Inflammatory macrophage treated with lipopolysaccharide for 4 hours (primary cell): ENCODE results near the gene SYNPO.

Experiments used
- DNase-seq: peaks from one replicate; pipeline ENCODE4 v3.0.0-alpha.2; 2020

Gene SYNPO

GRCh38 chr5:150659360-150660107 is 19.1 kb downstream of the SYNPO start:
- DNase-seq: no peak

GRCh38 chr5:150660108-150660831 is 19.8 kb downstream of the SYNPO start:
- no peak for DNase-seq

GRCh38 chr5:150661086-150661485 is 20.6 kb downstream of the SYNPO start, which contains the start of gene MYOZ3:
Gene MYOZ3 (plus strand): TSS chr5:150661251. CDS start chr5:150662942, 1,691 bp downstream.
- no peak for DNase-seq

GRCh38 chr5:150661821-150662596 is 21.5 kb downstream of the SYNPO start:
- no peak for DNase-seq

GRCh38 chr5:150662731-150663516 is 22.5 kb downstream of the SYNPO start:
- DNase-seq: no peak

GRCh38 chr5:150663936-150664335 is 23.5 kb downstream of the SYNPO start:
- no peak for DNase-seq

GRCh38 chr5:150665044-150665443 is 24.6 kb downstream of the SYNPO start:
- no peak for DNase-seq

GRCh38 chr5:150670275-150670947 is 30.0 kb downstream of the SYNPO start:
- no peak for DNase-seq

GRCh38 chr5:150670948-150671310 is 30.5 kb downstream of the SYNPO start:
- no peak for DNase-seq

GRCh38 chr5:150671509-150672236 is 31.2 kb downstream of the SYNPO start:
- peak; percentile 1 for DNase-seq

GRCh38 chr5:150672237-150672883 is 31.9 kb downstream of the SYNPO start:
- DNase-seq: peak; percentile 1

GRCh38 chr5:150672884-150673275 is 32.4 kb downstream of the SYNPO start:
- DNase-seq: no peak

- DNase-seq: no peak
These were observed 33.9 kb downstream of the SYNPO start for GRCh38 chr5:150674341-150674821.

- DNase-seq: peak; percentile 82
These were observed 34.6 kb downstream of the SYNPO start for GRCh38 chr5:150675069-150675468.

GRCh38 chr5:150676578-150676977 is 36.1 kb downstream of the SYNPO start:
- DNase-seq: no peak

GRCh38 chr5:150689120-150689519 is 48.7 kb downstream of the SYNPO start:
- no peak for DNase-seq

- no peak for DNase-seq
These were observed 50.3 kb downstream of the SYNPO start for GRCh38 chr5:150690760-150691159.

GRCh38 chr5:150692276-150692675 is 51.8 kb downstream of the SYNPO start:
- DNase-seq: no peak

- DNase-seq: no peak
These were observed 54.2 kb downstream of the SYNPO start for GRCh38 chr5:150694612-150695011.

GRCh38 chr5:150700246-150700593 is 59.8 kb downstream of the SYNPO start:
- no peak for DNase-seq
